Muscle layer of duodenum (tissue), 2 donors: ENCODE measurements around the gene NTRK2.

Experiments
- H3K27ac ChIP-seq: one replicate; pipeline ENCODE4 v1.7.0; 2013; ENCODE audit warnings: mild to moderate bottlenecking, low read length
- H3K27me3 ChIP-seq: one replicate; pipeline ENCODE4 v1.7.0; 2013; ENCODE audit warnings: low read depth, mild to moderate bottlenecking, control low read depth, low read length
- H3K36me3 ChIP-seq, 2 donors: one replicate each; pipeline ENCODE4 v1.7.0; 2013; ENCODE audit warnings: low read length in 2 of 2, control low read depth in 1 of 2, mild to moderate bottlenecking in 1 of 2; ENCODE audit not compliant: insufficient read depth in 2 of 2, control insufficient read depth in 1 of 2
- H3K4me1 ChIP-seq, 2 donors: one replicate each; pipeline ENCODE4 v1.7.0; 2013; ENCODE audit warnings: low read length in 2 of 2, mild to moderate bottlenecking in 2 of 2, control low read depth in 1 of 2, moderate library complexity in 1 of 2; ENCODE audit not compliant: insufficient read depth in 2 of 2, control insufficient read depth in 1 of 2
- H3K4me3 ChIP-seq, 2 donors: one replicate each; pipeline ENCODE4 v1.7.0; 2013; ENCODE audit warnings: low read length in 2 of 2, low read depth in 1 of 2, mild to moderate bottlenecking in 1 of 2
- H3K9me3 ChIP-seq, 2 donors: one replicate each; pipeline ENCODE4 v1.7.0; 2013; ENCODE audit warnings: low read length in 2 of 2, control low read depth in 1 of 2, mild to moderate bottlenecking in 1 of 2; ENCODE audit not compliant: control insufficient read depth in 1 of 2
- donor health status: healthy.

The NTRK2 gene

DNA sequence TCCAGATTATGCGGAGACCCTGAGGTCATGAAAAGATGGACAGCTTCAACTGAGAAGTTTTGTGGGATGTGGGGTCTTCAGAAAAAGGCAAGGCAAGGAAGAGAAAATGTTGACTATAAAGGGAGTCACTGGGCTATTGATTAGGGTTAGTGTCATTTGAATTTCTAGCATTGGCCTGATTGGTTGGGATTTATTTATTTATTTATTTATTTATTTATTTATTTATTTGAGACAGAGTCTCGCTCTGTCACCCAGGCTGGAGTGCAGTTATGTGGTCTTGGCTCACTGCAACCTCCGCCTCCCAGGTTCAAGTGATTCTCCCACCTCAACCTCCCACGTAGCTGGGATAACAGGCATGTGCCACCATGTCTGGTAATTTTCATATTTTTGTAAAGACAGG is 279.7 kb downstream of the NTRK2 start:
- Histone ChIP-seq H3K4me3 (no peak overlapping the region), H3K36me3 (no peaks in the 10 kb centered on the region), H3K27me3 (no peaks in the 10 kb centered on the region), H3K9me3 (no peaks in the 10 kb centered on the region), H3K27ac (no peak overlapping the region), H3K4me1 (no peaks in the 10 kb centered on the region)

DNA sequence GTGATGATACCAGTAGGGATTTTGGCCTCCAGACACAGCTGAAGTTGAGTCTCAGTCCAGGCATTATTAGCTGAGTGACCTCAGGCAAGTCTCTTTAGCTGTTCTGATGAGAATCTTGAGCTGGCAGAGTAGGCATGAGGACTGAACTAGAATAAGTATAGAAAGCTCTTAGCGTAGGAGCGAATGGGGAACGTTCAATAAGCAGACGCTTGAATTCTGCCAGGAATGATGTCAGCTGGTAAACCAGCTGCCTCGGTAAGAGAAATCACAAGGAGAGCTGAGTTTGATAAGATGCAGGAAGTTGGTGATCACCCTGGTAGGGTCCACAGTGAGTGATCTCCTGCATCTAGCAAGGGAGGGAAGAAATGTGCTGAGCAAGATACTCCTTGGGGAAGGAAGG is 280.4 kb downstream of the NTRK2 start:
- Histone ChIP-seq H3K27me3 (no peaks in the 10 kb centered on the region), H3K4me3 (no peak overlapping the region), H3K9me3 (no peaks in the 10 kb centered on the region), H3K36me3 (no peaks in the 10 kb centered on the region), H3K4me1 (no peaks in the 10 kb centered on the region), H3K27ac (no peak overlapping the region)

DNA sequence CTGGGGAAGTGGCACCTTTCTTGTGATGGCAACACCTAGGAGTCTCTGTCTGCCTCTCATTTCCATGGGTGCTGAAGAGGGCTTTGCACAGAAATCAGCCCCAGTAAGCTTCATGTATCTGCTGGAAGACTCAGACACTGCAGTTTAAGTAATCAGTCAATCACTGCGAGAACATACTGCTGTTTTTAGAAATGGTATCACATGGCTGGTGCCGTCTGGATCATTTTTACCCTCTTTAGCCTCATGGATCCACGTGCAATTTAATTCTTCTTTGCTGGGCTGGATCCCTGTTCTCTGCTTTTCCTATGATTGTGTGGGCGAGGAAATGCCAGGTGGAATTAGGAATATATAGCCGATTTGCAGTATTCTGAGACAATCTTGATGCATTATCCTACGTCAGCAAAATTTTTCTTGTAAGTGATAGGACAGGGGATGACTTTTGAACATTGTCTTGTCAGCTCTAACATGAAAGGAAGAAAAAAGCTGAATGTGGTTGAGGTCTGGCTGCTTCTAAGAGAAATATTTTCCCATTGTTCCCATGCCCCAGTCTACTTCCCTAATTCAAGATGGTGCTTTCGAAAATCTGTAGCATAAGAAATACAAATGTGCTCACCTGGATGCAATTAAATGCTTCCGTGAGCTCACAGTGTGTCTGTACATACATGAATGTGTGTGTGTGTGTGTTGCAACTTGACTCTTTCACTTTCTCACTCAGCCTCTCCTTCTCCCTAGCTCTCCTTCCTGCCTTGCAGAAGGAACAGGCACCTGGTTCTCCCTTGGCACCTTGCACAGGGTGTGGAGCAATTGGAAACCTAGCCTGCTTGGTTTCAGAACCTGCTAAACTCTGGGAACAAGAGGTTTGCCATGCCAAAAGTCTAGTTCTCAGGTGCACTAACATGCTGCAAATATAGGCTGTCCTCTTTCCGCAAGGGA is 281.6 kb downstream of the NTRK2 start:
- no peaks in the 10 kb centered on the region for H3K27me3 ChIP-seq
- no peaks in the 10 kb centered on the region for H3K9me3 ChIP-seq
- no peak overlapping the region for H3K27ac ChIP-seq
- no peaks in the 10 kb centered on the region for H3K36me3 ChIP-seq
- H3K4me1 ChIP-seq = no peaks in the 10 kb centered on the region
- no peak overlapping the region for H3K4me3 ChIP-seq

DNA sequence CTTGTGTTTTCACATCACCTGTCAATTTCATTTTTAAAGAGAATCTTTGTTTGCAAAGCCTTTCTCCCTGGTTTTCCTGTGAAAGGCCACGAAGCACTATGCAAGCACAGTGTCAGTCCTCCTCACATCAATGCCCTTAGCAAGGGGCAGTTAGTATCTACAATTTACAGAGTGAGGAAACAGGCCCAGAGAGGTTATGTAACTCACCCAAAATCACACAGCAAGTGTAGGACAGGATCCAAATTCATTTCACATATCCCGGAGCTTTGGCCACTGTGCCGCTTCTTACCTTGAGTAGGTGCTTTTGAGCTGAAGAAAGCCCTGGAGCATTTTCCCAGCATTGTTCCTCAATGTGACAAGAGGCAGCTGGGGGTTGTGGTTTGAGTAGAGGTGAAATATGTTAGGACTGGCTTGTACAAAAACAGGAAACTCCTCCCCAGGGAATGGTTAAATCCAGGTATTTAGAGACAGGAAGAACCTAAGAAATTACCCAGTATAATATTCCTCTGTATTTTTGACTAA is 283.8 kb downstream of the NTRK2 start:
- no peaks in the 10 kb centered on the region for H3K27me3 ChIP-seq
- H3K4me1 ChIP-seq = no peaks in the 10 kb centered on the region
- H3K4me3 ChIP-seq = no peak overlapping the region
- H3K36me3 ChIP-seq = no peaks in the 10 kb centered on the region
- H3K9me3 ChIP-seq = no peaks in the 10 kb centered on the region
- no peak overlapping the region for H3K27ac ChIP-seq

DNA sequence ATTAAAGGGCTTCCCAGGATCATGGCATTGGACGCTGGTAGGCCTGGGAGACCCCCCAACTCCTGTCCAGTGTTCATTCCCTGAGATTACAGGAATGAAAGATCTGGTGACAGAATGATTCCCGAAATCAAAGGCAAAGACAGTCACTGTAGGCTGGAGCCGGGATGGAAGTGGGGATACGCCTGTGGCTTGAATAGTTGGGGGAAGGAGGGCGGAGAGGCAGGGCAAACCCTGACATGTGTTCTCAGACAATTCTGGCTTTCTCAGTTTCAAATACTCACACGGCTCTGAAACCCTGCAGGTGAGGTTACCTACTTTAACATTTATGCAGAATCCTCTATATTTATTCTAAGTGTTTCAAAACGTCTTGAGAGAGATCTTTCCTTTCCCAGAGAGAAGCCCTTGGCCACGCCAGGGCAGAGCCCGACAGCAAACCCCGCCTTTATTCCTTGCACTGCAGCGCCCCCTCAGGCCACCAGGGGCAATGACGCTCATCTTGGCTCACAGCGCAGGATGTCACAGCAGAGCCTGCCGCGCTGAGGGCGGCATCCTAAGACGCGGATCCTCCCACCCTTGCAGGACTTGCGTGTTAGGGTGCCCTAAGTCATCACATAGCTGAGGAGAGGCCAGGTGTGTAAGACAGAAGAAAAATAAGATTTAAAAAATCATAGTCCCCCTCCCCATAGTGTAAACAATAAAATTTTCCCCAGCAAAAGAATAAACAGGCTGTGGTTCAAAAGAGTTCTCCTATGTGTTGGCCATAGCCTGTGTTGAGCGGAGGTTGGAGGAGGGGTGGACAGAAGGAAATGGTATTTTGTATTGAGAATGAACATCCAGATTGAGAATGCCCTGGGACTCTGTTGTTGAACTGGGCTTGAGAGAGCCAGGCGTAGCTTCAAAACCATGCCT is 284.5 kb downstream of the NTRK2 start:
- no peak overlapping the region for H3K27ac ChIP-seq
- no peaks in the 10 kb centered on the region for H3K9me3 ChIP-seq
- no peaks in the 10 kb centered on the region for H3K27me3 ChIP-seq
- H3K4me3 ChIP-seq = no peak overlapping the region
- no peaks in the 10 kb centered on the region for H3K4me1 ChIP-seq
- no peaks in the 10 kb centered on the region for H3K36me3 ChIP-seq

DNA sequence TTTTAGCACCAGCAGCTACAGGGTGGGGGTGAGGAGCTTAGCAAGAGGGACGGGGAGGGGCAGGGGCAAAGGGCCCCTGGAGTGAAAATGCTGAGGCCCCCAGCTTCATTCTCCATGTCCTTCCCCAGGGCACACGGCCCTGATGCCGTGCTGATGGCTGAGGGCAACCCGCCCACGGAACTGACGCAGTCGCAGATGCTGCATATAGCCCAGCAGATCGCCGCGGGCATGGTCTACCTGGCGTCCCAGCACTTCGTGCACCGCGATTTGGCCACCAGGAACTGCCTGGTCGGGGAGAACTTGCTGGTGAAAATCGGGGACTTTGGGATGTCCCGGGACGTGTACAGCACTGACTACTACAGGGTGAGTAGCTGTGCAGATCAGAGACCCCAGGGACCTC is 285.6 kb downstream of the NTRK2 start:
- H3K36me3 ChIP-seq = no peaks in the 10 kb centered on the region

DNA sequence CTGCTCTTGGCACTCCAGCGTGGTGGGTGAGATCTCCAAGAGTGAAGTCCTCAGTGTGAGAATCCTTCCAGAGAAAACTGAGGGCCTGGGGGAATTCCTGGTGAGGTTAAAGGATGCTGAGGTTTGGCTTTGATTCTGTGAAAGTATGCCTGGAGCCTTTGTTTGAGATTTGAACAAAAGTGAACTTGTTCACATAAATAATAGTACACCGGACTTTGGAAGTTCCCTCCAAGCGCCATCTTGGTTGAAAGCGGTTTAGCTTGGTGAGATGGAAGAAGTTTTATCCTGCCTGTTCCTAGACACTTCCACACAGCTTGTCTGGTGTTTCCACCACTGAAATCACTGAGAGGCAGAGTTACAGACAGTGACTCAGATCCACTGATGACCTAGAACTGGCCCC is 286.4 kb downstream of the NTRK2 start:
- Histone ChIP-seq H3K36me3 (no peaks in the 10 kb centered on the region), H3K9me3 (no peaks in the 10 kb centered on the region), H3K27ac (no peak overlapping the region), H3K27me3 (no peaks in the 10 kb centered on the region), H3K4me1 (no peaks in the 10 kb centered on the region), H3K4me3 (no peak overlapping the region)

More for the DNA sequence above, 285.6 kb downstream of the NTRK2 start:
- Histone ChIP-seq H3K27ac (no peak overlapping the region), H3K9me3 (no peaks in the 10 kb centered on the region), H3K27me3 (no peaks in the 10 kb centered on the region), H3K4me3 (no peak overlapping the region), H3K4me1 (no peaks in the 10 kb centered on the region)

DNA sequence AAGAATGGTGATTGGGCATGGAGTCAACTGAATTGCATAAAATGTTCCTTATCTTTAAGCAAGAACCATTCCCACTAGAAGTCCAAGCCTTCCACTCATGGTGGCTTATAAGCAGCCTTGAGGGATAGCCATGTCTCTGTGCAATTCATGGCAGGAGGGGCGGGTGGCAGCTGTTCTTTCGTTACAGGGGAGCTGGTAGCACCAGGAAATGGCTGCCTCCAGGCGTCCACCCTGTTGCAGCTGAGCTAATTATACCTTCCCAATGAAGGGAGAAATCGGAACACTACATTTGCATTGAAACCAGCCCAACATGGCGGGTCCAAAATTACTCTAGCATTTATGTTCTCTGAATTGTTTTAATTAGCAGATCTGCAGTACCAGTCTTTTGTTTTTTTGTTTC is 289.8 kb downstream of the NTRK2 start:
- no peak overlapping the region for H3K4me3 ChIP-seq

DNA sequence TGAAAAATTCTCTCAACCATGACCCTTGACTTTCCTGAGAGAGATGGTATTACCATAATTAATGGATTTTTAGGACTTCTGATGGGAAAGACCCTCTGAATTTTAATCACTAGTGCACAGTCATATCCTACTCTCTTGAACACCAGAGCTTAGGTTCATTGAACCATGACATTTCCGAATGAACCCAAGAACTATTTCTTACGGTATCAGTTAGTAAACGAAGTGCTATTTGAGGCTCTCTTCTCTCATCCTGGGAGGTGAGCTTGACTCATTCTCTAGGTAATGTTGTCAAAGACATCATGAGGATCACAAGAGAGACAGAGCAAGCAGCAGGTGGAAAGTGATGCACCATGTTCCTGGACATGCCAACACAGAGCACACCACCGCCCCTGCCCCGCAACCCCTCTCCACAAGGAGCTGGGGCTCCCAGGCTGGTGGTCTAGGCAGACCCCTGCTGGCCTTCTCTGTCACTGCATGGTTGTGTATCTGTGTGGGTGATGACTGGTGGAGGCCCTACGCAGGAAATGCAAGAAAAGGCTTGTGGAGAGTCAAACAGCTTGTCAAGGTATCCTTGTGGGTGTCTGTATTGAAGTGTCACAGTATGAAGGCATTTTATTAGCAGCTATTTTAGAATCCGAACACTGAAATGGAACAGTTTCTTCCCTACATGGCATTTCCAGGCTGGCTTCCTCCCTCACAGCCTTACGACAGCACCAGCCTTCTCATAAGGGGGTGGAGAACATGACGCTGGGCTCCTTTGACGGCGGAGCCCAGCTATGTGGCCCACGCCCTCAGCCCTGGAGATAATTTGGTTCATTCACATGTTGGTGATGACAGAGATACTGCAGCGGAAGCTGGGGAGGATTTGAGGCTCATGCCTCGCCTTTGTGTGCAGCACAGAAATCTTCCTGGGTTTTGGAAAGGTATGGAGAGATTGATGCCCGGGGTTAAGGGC is 297.6 kb downstream of the NTRK2 start:
- no peaks in the 10 kb centered on the region for H3K27me3 ChIP-seq
- H3K36me3 ChIP-seq = no peaks in the 10 kb centered on the region
- no peak overlapping the region for H3K27ac ChIP-seq
- H3K4me1 ChIP-seq = no peaks in the 10 kb centered on the region
- no peaks in the 10 kb centered on the region for H3K9me3 ChIP-seq
- no peak overlapping the region for H3K4me3 ChIP-seq

More for the DNA sequence above, 289.8 kb downstream of the NTRK2 start:
- Histone ChIP-seq H3K4me1 (no peaks in the 10 kb centered on the region), H3K27ac (no peak overlapping the region), H3K36me3 (no peaks in the 10 kb centered on the region), H3K9me3 (no peaks in the 10 kb centered on the region), H3K27me3 (no peaks in the 10 kb centered on the region)

DNA sequence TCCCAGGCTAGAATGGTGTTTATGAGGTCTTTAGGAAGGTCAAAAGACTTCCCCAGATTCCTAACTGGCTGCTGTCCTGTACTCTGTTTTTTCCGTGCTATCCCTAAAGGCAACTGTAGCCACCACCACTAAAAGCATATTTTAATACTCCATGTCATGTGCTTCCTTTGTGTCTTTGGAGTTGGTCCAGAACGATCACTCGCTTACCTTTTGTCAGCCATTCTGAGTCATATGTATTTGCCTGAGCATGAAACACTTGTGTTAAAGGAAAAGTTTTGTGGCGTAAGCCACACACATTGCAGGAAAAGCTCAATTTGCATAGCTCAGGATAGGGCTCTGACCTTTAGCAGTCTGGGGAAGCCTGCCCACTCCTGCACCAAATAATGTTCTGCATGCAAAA is 299.6 kb downstream of the NTRK2 start:
- H3K27me3 ChIP-seq = no peaks in the 10 kb centered on the region
- H3K4me1 ChIP-seq = no peaks in the 10 kb centered on the region
- H3K27ac ChIP-seq = no peak overlapping the region
- H3K36me3 ChIP-seq = no peaks in the 10 kb centered on the region
- no peak overlapping the region for H3K4me3 ChIP-seq
- H3K9me3 ChIP-seq = no peaks in the 10 kb centered on the region
